ENCODE data around the gene AKT1S1.

AKT1S1 gene

GRCh38 chr19:49882643-49883042 lies 5.5 kb upstream of the AKT1S1 start:
- no peak for DNase-seq

GRCh38 chr19:49881672-49882394 lies 4.7 kb upstream of the AKT1S1 start:
- DNase-seq = peak; percentile 41

- no peak for DNase-seq
These were observed 4.0 kb upstream of the AKT1S1 start for GRCh38 chr19:49881186-49881585.

- no peak for DNase-seq
These were observed 3.2 kb upstream of the AKT1S1 start for GRCh38 chr19:49880162-49880869.

GRCh38 chr19:49879243-49879963 lies 2.2 kb upstream of the AKT1S1 start:
- peak; percentile 42 for DNase-seq

GRCh38 chr19:49878744-49879070 lies 1.6 kb upstream of the AKT1S1 start:
- DNase-seq = no peak

- DNase-seq = peak; percentile 98
These were observed 956 bp upstream of the AKT1S1 start for GRCh38 chr19:49877879-49878743.

GRCh38 chr19:49876422-49877019 lies 634 bp downstream of the AKT1S1 start:
- peak; percentile 98 for DNase-seq

- DNase-seq = peak; percentile 60
These were observed 1.2 kb downstream of the AKT1S1 start for GRCh38 chr19:49875857-49876421.

GRCh38 chr19:49875177-49875576 lies 2.0 kb downstream of the AKT1S1 start:
- no peak for DNase-seq

- no peak for DNase-seq
These were observed 2.5 kb downstream of the AKT1S1 start for GRCh38 chr19:49874503-49875157.

GRCh38 chr19:49873834-49874233 lies 3.3 kb downstream of the AKT1S1 start:
- DNase-seq = no peak

- DNase-seq = no peak
These were observed 4.0 kb downstream of the AKT1S1 start for GRCh38 chr19:49873129-49873521.

- DNase-seq = no peak
These were observed 4.7 kb downstream of the AKT1S1 start for GRCh38 chr19:49872245-49873128.

GRCh38 chr19:49871349-49871985 lies 5.7 kb downstream of the AKT1S1 start:
- DNase-seq = no peak

GRCh38 chr19:49870309-49870901 lies 6.8 kb downstream of the AKT1S1 start:
- peak; percentile 40 for DNase-seq

- peak; percentile 99 for DNase-seq
These were observed 7.5 kb downstream of the AKT1S1 start for GRCh38 chr19:49869484-49870308.

GRCh38 chr19:49869009-49869483 lies 8.1 kb downstream of the AKT1S1 start:
- no peak for DNase-seq
